NB4 (cell line): ENCODE data around the gene NEU4.

Experiments used
- MYC ChIP-seq: IDR thresholded peaks from 2 replicates; pipeline ENCODE4 v1.6.1; 2011; ENCODE audit warnings: low read depth, low read length
- POLR2A ChIP-seq: IDR thresholded peaks from 2 replicates; pipeline ENCODE4 v1.6.1; 2011; ENCODE audit warnings: mild to moderate bottlenecking; ENCODE audit not compliant: insufficient read length; ENCODE audit errors: extremely low read depth
- TF ChIP-seq, protein P1 (sequence below): IDR thresholded peaks from one replicate; pipeline ENCODE4 v1.5.1; 2012; ENCODE audit warnings: low read depth, low read length
- TF ChIP-seq, protein P2 (sequence below): IDR thresholded peaks from 2 replicates; pipeline ENCODE4 v1.6.1; 2011; ENCODE audit warnings: low read depth, low read length

DNA sequence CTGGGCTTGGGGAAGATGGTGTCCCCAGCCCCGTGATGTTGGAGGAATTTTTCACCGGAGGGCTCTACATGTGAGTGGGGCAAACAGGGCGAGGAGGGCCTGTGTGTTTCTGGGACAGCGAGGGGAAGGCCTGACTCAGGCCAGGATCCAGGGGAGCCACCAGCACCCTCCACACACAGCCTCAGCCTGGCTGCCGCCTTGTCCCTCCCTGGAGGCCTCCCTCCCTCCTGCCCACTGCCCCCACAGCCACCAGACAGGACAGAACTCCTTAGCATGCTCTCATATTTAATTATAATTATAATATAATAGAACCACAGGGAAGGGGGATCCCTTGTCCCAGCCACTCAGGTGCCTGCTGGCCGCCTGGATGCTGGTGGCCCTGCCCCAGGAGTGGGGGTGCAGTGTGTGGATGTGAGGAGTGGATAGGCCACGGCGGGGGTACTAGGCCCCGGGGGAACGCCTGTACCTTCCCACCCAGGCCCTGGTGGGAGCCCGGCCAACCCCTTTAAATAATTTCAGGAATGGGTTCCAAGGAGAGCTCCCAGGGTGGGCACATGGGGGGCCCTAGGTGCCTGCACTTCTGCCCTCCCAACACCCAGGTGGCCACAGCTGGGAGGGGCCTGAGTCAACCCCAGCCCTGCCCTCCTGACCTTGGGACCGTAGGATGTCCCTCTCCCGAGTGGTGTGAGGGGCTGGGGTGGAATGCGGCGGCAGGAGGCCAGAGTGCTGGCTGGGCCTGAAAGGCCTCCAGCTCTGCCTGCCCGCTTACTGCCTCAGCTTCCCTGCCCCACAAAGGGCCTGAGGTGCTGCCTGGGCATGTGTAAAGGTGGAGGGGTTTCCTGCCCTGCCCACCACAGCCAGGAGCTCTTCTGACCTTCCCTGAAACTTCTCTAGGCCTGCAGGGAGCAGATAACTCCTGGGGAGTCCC, 40.9 kb downstream of the NEU4 start:
- TF ChIP-seq POLR2A (no peak), MYC (no peak)
- TF ChIP-seq, protein P1, sequence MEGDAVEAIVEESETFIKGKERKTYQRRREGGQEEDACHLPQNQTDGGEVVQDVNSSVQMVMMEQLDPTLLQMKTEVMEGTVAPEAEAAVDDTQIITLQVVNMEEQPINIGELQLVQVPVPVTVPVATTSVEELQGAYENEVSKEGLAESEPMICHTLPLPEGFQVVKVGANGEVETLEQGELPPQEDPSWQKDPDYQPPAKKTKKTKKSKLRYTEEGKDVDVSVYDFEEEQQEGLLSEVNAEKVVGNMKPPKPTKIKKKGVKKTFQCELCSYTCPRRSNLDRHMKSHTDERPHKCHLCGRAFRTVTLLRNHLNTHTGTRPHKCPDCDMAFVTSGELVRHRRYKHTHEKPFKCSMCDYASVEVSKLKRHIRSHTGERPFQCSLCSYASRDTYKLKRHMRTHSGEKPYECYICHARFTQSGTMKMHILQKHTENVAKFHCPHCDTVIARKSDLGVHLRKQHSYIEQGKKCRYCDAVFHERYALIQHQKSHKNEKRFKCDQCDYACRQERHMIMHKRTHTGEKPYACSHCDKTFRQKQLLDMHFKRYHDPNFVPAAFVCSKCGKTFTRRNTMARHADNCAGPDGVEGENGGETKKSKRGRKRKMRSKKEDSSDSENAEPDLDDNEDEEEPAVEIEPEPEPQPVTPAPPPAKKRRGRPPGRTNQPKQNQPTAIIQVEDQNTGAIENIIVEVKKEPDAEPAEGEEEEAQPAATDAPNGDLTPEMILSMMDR = no peak
- TF ChIP-seq, protein P2, sequence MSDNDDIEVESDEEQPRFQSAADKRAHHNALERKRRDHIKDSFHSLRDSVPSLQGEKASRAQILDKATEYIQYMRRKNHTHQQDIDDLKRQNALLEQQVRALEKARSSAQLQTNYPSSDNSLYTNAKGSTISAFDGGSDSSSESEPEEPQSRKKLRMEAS = no peak
